Gastroesophageal sphincter (tissue), 4 donors: Measurements from ENCODE around the gene SERPINA3. TPM values are rescaled to one million over a fixed set of nuclear protein-coding genes. Genes with fewer than 3 reads are reported as not detected.
"Not testable (repeated sequence)": the region's sequence is repeated elsewhere in the genome, so short reads cannot be mapped to it uniquely, and the experiment has no call there.

Experiments used
- ATAC-seq: fragments of 150-250 bp; one replicate; pipeline ENCODE4 v1.9.1; 2016; ENCODE audit warnings: mild to moderate bottlenecking, moderate library complexity
- H3K27ac ChIP-seq, 4 donors: fragments of 200-600 bp; sonication (generic) in 3 of 4; 1 replicate in 3 of 4; 2 replicates in 1 of 4; pipeline ENCODE4 v1.5.1; 2016 to 2019
- H3K27me3 ChIP-seq: fragments of 200-600 bp; sonication (generic); one replicate; pipeline ENCODE4 v1.5.1; 2019
- H3K36me3 ChIP-seq, 2 donors: fragments of 200-600 bp; sonication (generic); one replicate each; pipeline ENCODE4 v1.5.1; 2019; ENCODE audit warnings: control low read depth in 1 of 2
- H3K4me1 ChIP-seq, 3 donors: fragments of 200-600 bp; sonication (generic); 1 replicate in 2 of 3; 2 replicates in 1 of 3; pipeline ENCODE4 v1.5.1; 2016 to 2019; ENCODE audit warnings: control low read depth in 2 of 3
- H3K4me3 ChIP-seq, 2 donors: fragments of 200-600 bp; sonication (generic); one replicate each; pipeline ENCODE4 v1.5.1; 2019; ENCODE audit warnings: mild to moderate bottlenecking in 1 of 2, moderate library complexity in 1 of 2
- H3K9me3 ChIP-seq, 3 donors: fragments of 200-600 bp; sonication (generic); one replicate each; pipeline ENCODE4 v1.5.1; 2017 to 2019; ENCODE audit warnings: control low read depth in 2 of 3
- CTCF ChIP-seq, 4 experiments: fragments of 200-600 bp in 2 of 4; fragments of 450-650 bp in 2 of 4; sonication (generic) in 1 of 4; IDR thresholded peaks; one replicate each; pipeline ENCODE4 v1.5.1; 2017 to 2019; ENCODE audit warnings: antibody characterized with exemption in 4 of 4, mild to moderate bottlenecking in 2 of 4, moderate library complexity in 2 of 4
- EP300 ChIP-seq: sonication (generic); formaldehyde crosslinking; IDR thresholded peaks from one replicate; pipeline ENCODE4 v1.6.1; 2017; ENCODE audit warnings: antibody characterized with exemption, mild to moderate bottlenecking
- POLR2A ChIP-seq, 2 donors: fragments of 450-650 bp; IDR thresholded peaks; one replicate each; pipeline ENCODE4 v1.6.1; 2017; ENCODE audit warnings: antibody characterized with exemption in 2 of 2, mild to moderate bottlenecking in 2 of 2, moderate library complexity in 1 of 2
- POLR2AphosphoS5 ChIP-seq: sonication (generic); formaldehyde crosslinking; IDR thresholded peaks from one replicate; pipeline ENCODE4 v1.6.1; 2017; ENCODE audit warnings: antibody characterized with exemption
- WGBS, 2 donors: methylation state at CpG; one replicate each; pipeline ENCODE4 v1.1.5; 2018; ENCODE audit warnings: low coverage in 1 of 2; 5-methylcytosine and 5-hydroxymethylcytosine counted together
- total RNA-seq, 4 donors: library from RNA; depleted of rRNA; stranded (reverse); fragments of >200 nt; gene quantifications; one replicate each; pipeline ENCODE4 v1.1.0, GENCODE V29; 2016

The SERPINA3 gene
- total RNA-seq, 4 donors from 2014 or later, result 58.4 to 263 (median 215) TPM

GRCh38 chr14:94572637-94573303 is 39.4 kb upstream of the SERPINA3 start:
- H3K4me1 ChIP-seq, result peaks cover 0 to 10% (median 0%) of the 10 kb centered on the region in 3 donors
- no peak overlapping the region for H3K4me3 ChIP-seq
- no peaks in the 10 kb centered on the region for H3K9me3 ChIP-seq
- no peak for ATAC-seq
- 77 to 79% methylated on average over 7 of the region's 7 CpGs for WGBS, 2 donors
- TF ChIP-seq EP300 (no peak), POLR2AphosphoS5 (no peak), CTCF (IDR thresholded peaks at IDR 0.05) (no peak), POLR2A (IDR thresholded peaks at IDR 0.05) (no peak)
- H3K27me3 ChIP-seq, result peaks cover 7% of the 10 kb centered on the region
- no peaks in the 10 kb centered on the region for H3K36me3 ChIP-seq
- peak overlapping the region in 1 of 4 donors; percentile 49 for H3K27ac ChIP-seq

- no peak for TF ChIP-seq CTCF (IDR thresholded peaks at IDR 0.05)
- no peak for TF ChIP-seq POLR2AphosphoS5
- TF ChIP-seq EP300, result no peak
- no peak for TF ChIP-seq POLR2A (IDR thresholded peaks at IDR 0.05)
- Histone ChIP-seq H3K27ac (no peak overlapping the region), H3K9me3 (no peaks in the 10 kb centered on the region), H3K4me1 (peaks cover 0 to 10% (median 0%) of the 10 kb centered on the region in 3 donors), H3K27me3 (peaks cover 10% of the 10 kb centered on the region), H3K36me3 (no peaks in the 10 kb centered on the region), H3K4me3 (no peak overlapping the region)
- WGBS, 2 donors, result 89 to 90% methylated on average over 3 to 5 of the region's 6 CpGs
- ATAC-seq, result no peak
Measured at GRCh38 chr14:94573475-94574277, 38.5 kb upstream of the SERPINA3 start.

- Histone ChIP-seq H3K4me1 (peaks cover 0 to 10% (median 0%) of the 10 kb centered on the region in 3 donors), H3K4me3 (no peak overlapping the region), H3K27ac (no peak overlapping the region), H3K27me3 (peaks cover 14% of the 10 kb centered on the region), H3K36me3 (no peaks in the 10 kb centered on the region), H3K9me3 (no peaks in the 10 kb centered on the region)
- TF ChIP-seq CTCF (IDR thresholded peaks at IDR 0.05) (no peak), EP300 (no peak), POLR2A (IDR thresholded peaks at IDR 0.05) (no peak), POLR2AphosphoS5 (no peak)
- ATAC-seq, result no peak
- WGBS, 2 donors, result 90% methylated on average over 3 of the region's 3 CpGs; no CpG with 5 or more reads in 1 of the 2 donors
Measured at GRCh38 chr14:94574336-94574735, 37.9 kb upstream of the SERPINA3 start.

GRCh38 chr14:94575730-94576585 is 36.2 kb upstream of the SERPINA3 start:
- Histone ChIP-seq H3K4me3 (no peak overlapping the region), H3K27ac (no peak overlapping the region), H3K36me3 (no peaks in the 10 kb centered on the region), H3K9me3 (no peaks in the 10 kb centered on the region), H3K27me3 (peaks cover 17% of the 10 kb centered on the region), H3K4me1 (peaks cover 0 to 15% (median 0%) of the 10 kb centered on the region in 3 donors)
- no peak for ATAC-seq
- 67 to 79% methylated on average over 1 to 3 of the region's 5 CpGs for WGBS, 2 donors
- TF ChIP-seq POLR2A (IDR thresholded peaks at IDR 0.05) (no peak), POLR2AphosphoS5 (no peak), CTCF (IDR thresholded peaks at IDR 0.05) (no peak), EP300 (no peak)

GRCh38 chr14:94577472-94577871 is 34.7 kb upstream of the SERPINA3 start:
- not testable (repeated sequence) for ATAC-seq, H3K4me3 ChIP-seq
- H3K4me1 ChIP-seq, result peaks cover 0 to 16% (median 3%) of the 10 kb centered on the region in 3 donors

More at GRCh38 chr14:94577472-94577871, 34.7 kb upstream of the SERPINA3 start:
- H3K36me3 ChIP-seq, H3K9me3 ChIP-seq, H3K27ac ChIP-seq: not testable (repeated sequence)
- H3K27me3 ChIP-seq, result peaks cover 17% of the 10 kb centered on the region
